Choroid plexus epithelial cell (primary cell): ENCODE measurements around the gene ZFYVE19.
A peak's percentile ranks its signal among the peaks of the same experiment; 100 is the strongest.

ENCODE experiments used
- DNase-seq: peaks from one replicate; pipeline ENCODE4 v3.0.0-alpha.2; 2010; ENCODE audit warnings: low read depth
- H3K4me3 ChIP-seq: 2 replicates; pipeline ENCODE4 v1.5.1; 2011; ENCODE audit warnings: low read depth, mild to moderate bottlenecking, control low read depth, low read length, moderate library complexity
- TF ChIP-seq, protein P1 (sequence below): conservative IDR thresholded peaks from 2 replicates; pipeline ENCODE4 v1.5.1; 2011; ENCODE audit warnings: low read depth, mild to moderate bottlenecking, control low read depth, inconsistent platforms, low read length, moderate library complexity

The ZFYVE19 gene

DNA sequence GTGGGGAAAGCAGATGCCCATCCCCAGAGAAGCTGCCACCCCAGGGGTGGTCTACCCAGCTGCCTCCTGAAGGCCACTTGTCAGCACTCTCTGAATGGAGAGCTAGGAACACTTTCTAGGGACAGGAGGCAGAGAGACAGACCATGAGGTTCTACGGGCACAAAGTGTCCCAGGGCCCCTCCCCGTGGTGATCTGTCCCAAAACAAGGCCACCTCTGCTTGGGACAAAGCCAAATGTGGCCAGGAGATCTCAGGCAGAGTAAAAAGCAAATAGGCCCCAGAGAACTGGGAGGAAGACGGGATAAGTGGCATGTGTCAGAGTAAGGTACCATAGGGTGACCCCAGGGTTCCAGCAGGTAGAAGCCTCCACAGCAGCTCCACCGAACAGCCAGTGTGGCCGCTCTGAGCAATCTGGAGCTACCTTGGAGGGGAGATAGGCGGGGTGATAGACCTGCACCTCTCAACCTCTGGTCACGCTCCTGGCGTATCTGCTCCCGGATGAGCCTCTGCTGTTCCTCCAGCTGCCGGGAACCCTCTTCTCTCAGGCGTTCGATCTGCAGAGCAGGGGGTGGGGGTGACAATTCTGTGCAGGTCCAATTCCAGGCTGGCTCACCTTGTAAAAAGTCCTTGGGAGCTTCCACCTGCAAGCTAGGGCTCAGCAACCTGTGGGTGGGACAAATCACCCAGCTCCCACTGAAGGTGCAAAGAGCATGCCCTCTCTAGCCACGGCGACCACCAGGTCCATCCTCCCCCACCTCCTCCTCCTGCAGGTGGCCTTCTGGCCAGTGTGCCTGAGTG is 31.0 kb upstream of the ZFYVE19 start:
- TF ChIP-seq, protein P1, sequence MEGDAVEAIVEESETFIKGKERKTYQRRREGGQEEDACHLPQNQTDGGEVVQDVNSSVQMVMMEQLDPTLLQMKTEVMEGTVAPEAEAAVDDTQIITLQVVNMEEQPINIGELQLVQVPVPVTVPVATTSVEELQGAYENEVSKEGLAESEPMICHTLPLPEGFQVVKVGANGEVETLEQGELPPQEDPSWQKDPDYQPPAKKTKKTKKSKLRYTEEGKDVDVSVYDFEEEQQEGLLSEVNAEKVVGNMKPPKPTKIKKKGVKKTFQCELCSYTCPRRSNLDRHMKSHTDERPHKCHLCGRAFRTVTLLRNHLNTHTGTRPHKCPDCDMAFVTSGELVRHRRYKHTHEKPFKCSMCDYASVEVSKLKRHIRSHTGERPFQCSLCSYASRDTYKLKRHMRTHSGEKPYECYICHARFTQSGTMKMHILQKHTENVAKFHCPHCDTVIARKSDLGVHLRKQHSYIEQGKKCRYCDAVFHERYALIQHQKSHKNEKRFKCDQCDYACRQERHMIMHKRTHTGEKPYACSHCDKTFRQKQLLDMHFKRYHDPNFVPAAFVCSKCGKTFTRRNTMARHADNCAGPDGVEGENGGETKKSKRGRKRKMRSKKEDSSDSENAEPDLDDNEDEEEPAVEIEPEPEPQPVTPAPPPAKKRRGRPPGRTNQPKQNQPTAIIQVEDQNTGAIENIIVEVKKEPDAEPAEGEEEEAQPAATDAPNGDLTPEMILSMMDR: no peak
- no peak overlapping the region for H3K4me3 ChIP-seq
- DNase-seq: no peak

DNA sequence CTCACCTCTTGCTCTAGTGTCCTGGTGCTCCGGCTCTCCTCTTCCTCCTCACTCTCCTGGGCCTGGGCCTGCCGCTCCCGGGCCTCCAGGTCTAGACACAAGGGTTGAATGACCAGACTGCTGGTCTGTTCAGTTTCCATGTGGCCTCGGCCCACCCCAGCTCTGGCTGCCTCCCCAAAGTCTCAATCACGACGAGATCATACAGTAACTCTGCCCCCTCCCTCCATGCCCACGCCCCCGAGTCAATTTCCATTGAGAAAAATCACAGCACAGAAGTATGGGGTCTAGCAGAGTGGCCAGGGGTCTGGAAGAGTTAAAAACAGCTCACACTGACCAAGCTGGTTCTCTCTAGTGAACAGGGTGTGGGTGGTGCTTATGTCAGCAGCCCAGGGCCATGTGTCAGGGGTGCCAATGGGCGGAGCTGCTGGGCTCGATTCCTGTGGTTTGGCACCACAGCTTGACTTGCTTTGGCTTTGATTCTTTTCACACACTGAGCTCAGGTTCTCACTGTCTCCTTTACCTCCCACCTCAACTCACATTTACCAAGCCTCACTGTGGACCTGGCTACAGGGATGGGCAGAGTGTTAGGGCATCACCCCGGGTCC is 30.2 kb upstream of the ZFYVE19 start:
- H3K4me3 ChIP-seq: no peak overlapping the region
- TF ChIP-seq, protein P1: no peak
- peak; percentile 39 for DNase-seq

DNA sequence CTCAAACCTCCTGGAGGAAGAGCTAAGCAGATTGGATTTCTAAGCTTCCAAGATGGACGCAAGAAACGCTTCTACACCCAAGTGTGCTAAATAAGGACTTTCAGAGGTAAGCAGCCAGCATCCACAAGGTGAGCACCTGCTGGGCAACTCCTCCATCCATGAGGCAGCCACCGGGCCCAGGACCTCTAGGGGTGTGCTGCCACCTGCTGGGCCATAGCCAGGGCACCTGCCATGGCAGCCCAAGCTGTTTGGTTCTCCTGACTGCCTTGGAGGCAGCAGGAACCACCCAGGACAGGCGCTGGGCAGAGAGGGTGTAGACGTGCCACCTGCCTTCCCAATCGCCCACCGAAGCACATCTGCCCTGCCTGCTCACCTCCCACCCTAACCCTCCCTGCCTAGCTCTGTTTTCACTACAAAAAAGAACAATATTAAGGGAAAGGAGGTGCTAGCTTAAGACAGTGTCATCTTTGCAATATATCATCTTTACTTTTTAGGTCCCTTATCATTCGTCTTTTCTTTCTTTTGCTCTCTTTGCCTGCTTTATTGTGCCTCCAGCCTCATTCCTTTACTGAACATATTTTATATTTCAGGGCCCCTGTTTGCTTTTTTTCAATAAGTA is 24.2 kb upstream of the ZFYVE19 start:
- DNase-seq: peak; percentile 25
- TF ChIP-seq, protein P1: peak; percentile 58
- no peak overlapping the region for H3K4me3 ChIP-seq

DNA sequence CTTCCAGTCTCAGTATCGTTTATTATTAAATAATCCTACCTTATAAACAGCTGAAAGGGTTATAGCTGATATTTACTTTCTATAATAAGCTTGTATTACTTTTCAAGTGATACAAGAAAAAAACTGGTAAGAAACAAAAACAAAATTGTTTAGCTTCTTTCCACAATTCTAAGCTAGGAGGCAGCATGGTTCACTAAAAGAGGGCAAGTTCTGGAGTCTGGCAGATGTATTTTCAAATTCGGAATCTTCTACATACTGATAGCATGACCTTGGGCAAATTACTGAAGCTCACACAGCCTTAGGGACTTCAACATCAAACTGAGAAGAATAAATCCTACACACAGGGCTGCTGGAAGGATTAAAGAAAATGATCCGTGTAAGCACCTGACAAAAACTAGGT is 21.7 kb upstream of the ZFYVE19 start:
- DNase-seq: peak; percentile 39
- no peak overlapping the region for H3K4me3 ChIP-seq
- TF ChIP-seq, protein P1: peak; percentile 38

DNA sequence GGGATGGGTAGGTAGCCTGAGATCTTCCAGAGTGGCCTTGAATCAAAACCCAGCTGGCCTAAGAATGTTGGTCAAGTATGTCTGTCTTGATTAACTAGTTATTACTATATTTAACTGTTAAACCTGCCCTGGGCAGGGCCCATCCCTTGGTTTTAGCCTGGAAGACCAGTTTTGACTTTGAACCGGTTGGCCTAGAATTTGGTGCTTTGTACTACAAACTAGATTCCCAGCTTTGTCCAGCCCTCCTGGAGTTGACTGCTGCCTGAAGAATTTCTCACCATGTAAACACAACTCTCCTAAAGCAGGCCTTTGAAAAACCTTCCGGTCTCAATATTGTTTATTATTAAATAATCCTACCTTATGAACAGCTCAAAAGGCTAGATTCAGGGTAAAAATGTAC is 21.1 kb upstream of the ZFYVE19 start:
- no peak overlapping the region for H3K4me3 ChIP-seq
- TF ChIP-seq, protein P1: no peak
- DNase-seq: peak; percentile 30

DNA sequence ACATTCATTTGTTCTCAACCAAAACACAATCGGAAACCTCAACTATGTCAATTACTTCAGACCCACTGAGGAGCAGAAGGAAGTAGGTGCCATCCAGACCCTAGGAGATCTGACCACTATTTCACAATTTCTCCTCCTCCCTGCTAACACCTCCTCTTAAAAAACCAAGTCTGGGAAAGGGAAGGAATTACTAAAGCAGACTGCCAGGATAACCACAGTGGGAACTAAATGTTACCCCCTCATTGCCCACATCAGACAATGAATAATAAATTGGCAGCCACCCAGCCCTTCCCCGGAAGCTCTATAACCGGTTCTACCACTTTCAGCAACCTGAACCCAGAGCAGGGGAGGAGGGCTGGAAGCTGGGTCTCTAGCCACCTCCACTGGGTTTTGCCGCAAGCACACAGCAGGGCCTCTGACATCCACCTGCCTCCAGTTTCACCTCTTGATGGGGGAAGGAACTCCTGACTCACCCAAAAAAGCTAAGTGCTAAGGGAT is 19.5 kb upstream of the ZFYVE19 start:
- TF ChIP-seq, protein P1: no peak
- DNase-seq: peak; percentile 71
- no peak overlapping the region for H3K4me3 ChIP-seq
